Astrocyte (in vitro differentiated cells and primary cell): ENCODE data around the gene IL17D. TPM values are rescaled to one million over a fixed set of nuclear protein-coding genes. Genes with fewer than 3 reads are reported as not detected.

Source experiments
- DNase-seq: peaks from one replicate; pipeline ENCODE4 v3.0.0-alpha.2; 2010; ENCODE audit warnings: low read depth
- FAIRE-seq: peaks from 2 replicates; lab custom pipeline; 2011; peaks lifted over from hg19 to GRCh38; lab: Jason Lieb, UNC
- H2AFZ ChIP-seq: 2 replicates; pipeline ENCODE4 v1.6.0; 2012; ENCODE audit warnings: low read depth, low read length, inconsistent platforms
- H3K27ac ChIP-seq: 2 replicates; pipeline ENCODE4 v1.5.1; 2011; ENCODE audit warnings: low read depth, low read length, inconsistent platforms
- H3K27me3 ChIP-seq: 2 replicates; pipeline ENCODE4 v1.6.0; 2011; ENCODE audit warnings: low read length, inconsistent platforms; ENCODE audit not compliant: insufficient read depth
- H3K36me3 ChIP-seq: 2 replicates; pipeline ENCODE4 v1.5.1; 2011; ENCODE audit warnings: low read length, inconsistent platforms; ENCODE audit not compliant: insufficient read depth
- H3K4me1 ChIP-seq: 2 replicates; pipeline ENCODE4 v1.5.1; 2011; ENCODE audit warnings: low read length, inconsistent platforms; ENCODE audit not compliant: insufficient read depth
- H3K4me2 ChIP-seq: 2 replicates; pipeline ENCODE4 v1.6.0; 2012; ENCODE audit warnings: low read length, inconsistent platforms
- H3K4me3 ChIP-seq: 2 replicates; pipeline ENCODE4 v1.5.1; 2011; ENCODE audit warnings: low read depth, mild to moderate bottlenecking, low read length, inconsistent platforms; ENCODE audit not compliant: insufficient read depth
- H3K79me2 ChIP-seq: 2 replicates; pipeline ENCODE4 v1.6.0; 2012; ENCODE audit warnings: mild to moderate bottlenecking, low read length, inconsistent platforms; ENCODE audit not compliant: insufficient read depth
- H3K9ac ChIP-seq: 2 replicates; pipeline ENCODE4 v1.6.0; 2012; ENCODE audit warnings: mild to moderate bottlenecking, low read length, inconsistent platforms
- H3K9me3 ChIP-seq: 2 replicates; pipeline ENCODE4 v1.5.1; 2012; ENCODE audit warnings: low read depth, mild to moderate bottlenecking, low read length, inconsistent platforms; ENCODE audit not compliant: insufficient read depth
- H4K20me1 ChIP-seq: 2 replicates; pipeline ENCODE4 v1.6.0; 2012; ENCODE audit warnings: low read length, inconsistent platforms; ENCODE audit not compliant: insufficient read depth
- H3K27ac Mint-ChIP-seq: one replicate; pipeline ENCODE4 v1.8.0; 2021; ENCODE audit warnings: mild to moderate bottlenecking, mixed read lengths; ENCODE audit not compliant: unreplicated experiment
- H3K27me3 Mint-ChIP-seq: one replicate; pipeline ENCODE4 v1.8.0; 2021; ENCODE audit warnings: low read depth, mixed read lengths; ENCODE audit not compliant: unreplicated experiment
- H3K36me3 Mint-ChIP-seq: one replicate; pipeline ENCODE4 v1.8.0; 2021; ENCODE audit warnings: low read depth, mixed read lengths; ENCODE audit not compliant: unreplicated experiment
- H3K4me1 Mint-ChIP-seq: one replicate; pipeline ENCODE4 v1.8.0; 2021; ENCODE audit warnings: low read depth, mixed read lengths; ENCODE audit not compliant: unreplicated experiment
- H3K4me3 Mint-ChIP-seq: one replicate; pipeline ENCODE4 v1.8.0; 2021; ENCODE audit warnings: mild to moderate bottlenecking, moderate library complexity, mixed read lengths; ENCODE audit not compliant: unreplicated experiment
- H3K9me3 Mint-ChIP-seq: one replicate; pipeline ENCODE4 v1.8.0; 2021; ENCODE audit warnings: mild to moderate bottlenecking, mixed read lengths; ENCODE audit not compliant: unreplicated experiment
- EZH2 ChIP-seq: IDR thresholded peaks from 2 replicates; pipeline ENCODE4 v1.6.1; 2012; ENCODE audit warnings: mild to moderate bottlenecking, low read length, inconsistent platforms; ENCODE audit not compliant: insufficient read depth
- total RNA-seq: library from RNA; stranded (reverse); gene quantifications from 2 replicates; pipeline ENCODE4 v1.2.1, GENCODE V29; 2021
- TF ChIP-seq, protein P1 (sequence below): IDR thresholded peaks from 2 replicates; pipeline ENCODE4 v1.5.1; 2011; ENCODE audit warnings: low read depth, mild to moderate bottlenecking, inconsistent platforms, low read length, moderate library complexity; ENCODE audit not compliant: insufficient read depth

The IL17D gene
- total RNA-seq, 1 donor from 2014 or later = 1.9 TPM

- Histone ChIP-seq H3K79me2 (no peaks in the 10 kb centered on the region), H2AFZ (no peak overlapping the region), H3K9me3 (no peaks in the 10 kb centered on the region), H3K4me2 (no peak overlapping the region), H3K27ac (no peak overlapping the region), H4K20me1 (no peaks in the 10 kb centered on the region), H3K27me3 (no peaks in the 10 kb centered on the region), H3K4me1 (no peaks in the 10 kb centered on the region), H3K4me3 (no peak overlapping the region), H3K9ac (no peak overlapping the region), H3K36me3 (no peaks in the 10 kb centered on the region)
- H3K27ac Mint-ChIP-seq = no peak overlapping the region
- no peak overlapping the region for H3K4me3 Mint-ChIP-seq
- TF ChIP-seq, protein P1, sequence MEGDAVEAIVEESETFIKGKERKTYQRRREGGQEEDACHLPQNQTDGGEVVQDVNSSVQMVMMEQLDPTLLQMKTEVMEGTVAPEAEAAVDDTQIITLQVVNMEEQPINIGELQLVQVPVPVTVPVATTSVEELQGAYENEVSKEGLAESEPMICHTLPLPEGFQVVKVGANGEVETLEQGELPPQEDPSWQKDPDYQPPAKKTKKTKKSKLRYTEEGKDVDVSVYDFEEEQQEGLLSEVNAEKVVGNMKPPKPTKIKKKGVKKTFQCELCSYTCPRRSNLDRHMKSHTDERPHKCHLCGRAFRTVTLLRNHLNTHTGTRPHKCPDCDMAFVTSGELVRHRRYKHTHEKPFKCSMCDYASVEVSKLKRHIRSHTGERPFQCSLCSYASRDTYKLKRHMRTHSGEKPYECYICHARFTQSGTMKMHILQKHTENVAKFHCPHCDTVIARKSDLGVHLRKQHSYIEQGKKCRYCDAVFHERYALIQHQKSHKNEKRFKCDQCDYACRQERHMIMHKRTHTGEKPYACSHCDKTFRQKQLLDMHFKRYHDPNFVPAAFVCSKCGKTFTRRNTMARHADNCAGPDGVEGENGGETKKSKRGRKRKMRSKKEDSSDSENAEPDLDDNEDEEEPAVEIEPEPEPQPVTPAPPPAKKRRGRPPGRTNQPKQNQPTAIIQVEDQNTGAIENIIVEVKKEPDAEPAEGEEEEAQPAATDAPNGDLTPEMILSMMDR = no peak
- no peak for TF ChIP-seq EZH2
- H3K36me3 Mint-ChIP-seq = no peaks in the 10 kb centered on the region
- H3K9me3 Mint-ChIP-seq = no peaks in the 10 kb centered on the region
- no peak for DNase-seq
- H3K4me1 Mint-ChIP-seq = no peaks in the 10 kb centered on the region
- FAIRE-seq = no peak
- H3K27me3 Mint-ChIP-seq = no peaks in the 10 kb centered on the region
These were observed 14.2 kb upstream of the IL17D start for GRCh38 chr13:20689291-20689690.

- Histone ChIP-seq H3K27me3 (no peaks in the 10 kb centered on the region), H2AFZ (no peak overlapping the region), H3K9me3 (no peaks in the 10 kb centered on the region), H3K9ac (no peak overlapping the region), H3K4me2 (no peak overlapping the region), H3K4me1 (no peaks in the 10 kb centered on the region), H3K4me3 (no peak overlapping the region), H3K36me3 (no peaks in the 10 kb centered on the region), H4K20me1 (no peaks in the 10 kb centered on the region), H3K27ac (no peak overlapping the region), H3K79me2 (no peaks in the 10 kb centered on the region)
- Mint-ChIP-seq H3K27ac (no peak overlapping the region), H3K4me3 (no peak overlapping the region), H3K4me1 (no peaks in the 10 kb centered on the region), H3K9me3 (no peaks in the 10 kb centered on the region), H3K27me3 (no peaks in the 10 kb centered on the region), H3K36me3 (no peaks in the 10 kb centered on the region)
- no peak for FAIRE-seq
- TF ChIP-seq, protein P1 = no peak
- no peak for TF ChIP-seq EZH2
- no peak for DNase-seq
These were observed 11.9 kb upstream of the IL17D start for GRCh38 chr13:20691616-20692015.

DNA sequence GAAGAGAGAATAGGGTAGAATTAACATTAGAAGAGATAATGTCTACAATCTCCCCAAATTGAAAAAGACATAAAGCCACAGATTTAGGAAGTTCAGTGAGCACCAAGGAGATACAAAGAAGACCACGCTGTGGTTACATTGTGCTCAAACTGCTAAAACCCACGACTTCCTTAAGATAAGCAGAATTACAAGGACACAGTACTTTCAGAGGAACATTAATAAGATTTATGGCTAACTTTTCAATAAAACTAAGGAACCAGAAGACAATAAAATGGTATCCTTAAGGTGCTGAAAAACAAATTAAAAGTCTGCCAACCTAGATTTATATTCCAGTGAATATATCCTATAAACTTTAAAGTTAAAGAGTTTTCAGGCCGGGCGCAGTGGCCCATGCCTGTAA, 7.4 kb upstream of the IL17D start:
- no peaks in the 10 kb centered on the region for H3K36me3 Mint-ChIP-seq
- peaks cover 9% of the 10 kb centered on the region for H3K27me3 Mint-ChIP-seq
- Histone ChIP-seq H3K4me2 (no peak overlapping the region), H2AFZ (no peak overlapping the region), H3K4me3 (no peak overlapping the region), H3K4me1 (no peaks in the 10 kb centered on the region), H3K36me3 (no peaks in the 10 kb centered on the region), H3K79me2 (no peaks in the 10 kb centered on the region), H3K27me3 (no peaks in the 10 kb centered on the region), H3K9me3 (no peaks in the 10 kb centered on the region), H3K27ac (no peak overlapping the region), H3K9ac (no peak overlapping the region), H4K20me1 (no peaks in the 10 kb centered on the region)
- H3K9me3 Mint-ChIP-seq = no peaks in the 10 kb centered on the region
- TF ChIP-seq, protein P1 = no peak
- no peak for TF ChIP-seq EZH2
- H3K27ac Mint-ChIP-seq = no peak overlapping the region
- no peak for DNase-seq
- H3K4me3 Mint-ChIP-seq = no peak overlapping the region
- no peaks in the 10 kb centered on the region for H3K4me1 Mint-ChIP-seq
- FAIRE-seq = no peak
